Osteoblast (primary cell): ENCODE measurements around the gene LNX1. TPM values are rescaled to one million over a fixed set of nuclear protein-coding genes. Genes with fewer than 3 reads are reported as not detected.

ENCODE experiments used
- DNase-seq: peaks from one replicate; pipeline ENCODE4 v3.0.0; 2011; ENCODE audit warnings: low spot score, mixed read lengths; ENCODE audit not compliant: insufficient read length; ENCODE audit errors: missing footprints
- H2AFZ ChIP-seq: 2 replicates; pipeline ENCODE4 v1.6.0; 2011; ENCODE audit warnings: mild to moderate bottlenecking, low read length
- H3K27ac ChIP-seq: 2 replicates; pipeline ENCODE4 v1.5.1; 2011; ENCODE audit warnings: mild to moderate bottlenecking, low read depth, low read length, moderate library complexity
- H3K27me3 ChIP-seq: 2 replicates; pipeline ENCODE4 v1.6.0; 2012; ENCODE audit warnings: mild to moderate bottlenecking, control low read depth, inconsistent platforms, low read length, moderate library complexity; ENCODE audit not compliant: insufficient read depth
- H3K36me3 ChIP-seq: 2 replicates; pipeline ENCODE4 v1.5.1; 2011; ENCODE audit warnings: mild to moderate bottlenecking, low read length, control low read depth, moderate library complexity; ENCODE audit not compliant: insufficient read depth
- H3K4me1 ChIP-seq: 2 replicates; pipeline ENCODE4 v1.5.1; 2011; ENCODE audit warnings: mild to moderate bottlenecking, low read length, control low read depth, moderate library complexity; ENCODE audit not compliant: insufficient read depth
- H3K4me2 ChIP-seq: 2 replicates; pipeline ENCODE4 v1.6.0; 2011; ENCODE audit warnings: mild to moderate bottlenecking, low read length; ENCODE audit not compliant: insufficient read depth
- H3K4me3 ChIP-seq: fragments of 200-600 bp; sonication (generic); 3 replicates; pipeline ENCODE4 v1.5.1; 2012; ENCODE audit warnings: mild to moderate bottlenecking, low read length, inconsistent platforms; ENCODE audit not compliant: insufficient read depth
- H3K79me2 ChIP-seq: 2 replicates; pipeline ENCODE4 v1.6.0; 2012; ENCODE audit warnings: mild to moderate bottlenecking, low read length, control low read depth, inconsistent platforms; ENCODE audit not compliant: insufficient read depth
- H3K9me3 ChIP-seq: 2 replicates; pipeline ENCODE4 v1.5.1; 2011; ENCODE audit warnings: low read depth, low read length, control low read depth
- H4K20me1 ChIP-seq: 2 replicates; pipeline ENCODE4 v1.6.0; 2012; ENCODE audit warnings: mild to moderate bottlenecking, low read length, control low read depth; ENCODE audit not compliant: insufficient read depth
- total RNA-seq: library from RNA; depleted of rRNA; stranded (reverse); fragments of >200 nt; gene quantifications from 2 replicates; pipeline ENCODE4 v1.2.3, GENCODE V29; 2012
- TF ChIP-seq, protein P1 (sequence below): IDR thresholded peaks from 2 replicates; pipeline ENCODE4 v1.5.1; 2011; ENCODE audit warnings: mild to moderate bottlenecking, low read depth, low read length, moderate library complexity; ENCODE audit errors: extremely low read depth

Gene LNX1
- total RNA-seq, 1 donor: 9.8 TPM

DNA sequence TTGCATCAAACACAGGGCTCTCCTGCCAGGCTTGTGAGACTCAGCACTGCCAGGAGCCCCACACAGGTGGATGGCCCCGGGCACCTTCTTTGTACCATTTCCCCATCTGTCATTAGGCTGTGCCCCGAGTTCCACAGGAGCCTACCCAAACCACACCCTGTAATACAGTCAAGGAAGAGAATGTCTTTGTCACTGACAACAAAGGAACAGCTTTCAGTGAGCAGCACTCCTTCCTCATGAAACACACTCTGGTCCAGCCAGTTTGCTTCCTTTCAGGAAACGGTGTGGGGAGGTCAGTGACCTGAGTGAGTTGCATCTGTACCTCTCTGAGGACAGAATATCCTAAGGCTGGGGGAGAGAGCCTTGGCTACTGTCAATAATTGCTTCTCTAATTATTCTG is 53.7 kb downstream of the LNX1 start:
- Histone ChIP-seq H3K36me3 (no peaks in the 10 kb centered on the region), H3K9me3 (no peaks in the 10 kb centered on the region), H3K79me2 (no peaks in the 10 kb centered on the region), H3K4me2 (no peak overlapping the region), H4K20me1 (no peaks in the 10 kb centered on the region), H3K4me3 (no peak overlapping the region), H3K4me1 (peaks cover 29% of the 10 kb centered on the region), H3K27ac (no peak overlapping the region), H3K27me3 (no peaks in the 10 kb centered on the region), H2AFZ (no peak overlapping the region)
- TF ChIP-seq, protein P1, sequence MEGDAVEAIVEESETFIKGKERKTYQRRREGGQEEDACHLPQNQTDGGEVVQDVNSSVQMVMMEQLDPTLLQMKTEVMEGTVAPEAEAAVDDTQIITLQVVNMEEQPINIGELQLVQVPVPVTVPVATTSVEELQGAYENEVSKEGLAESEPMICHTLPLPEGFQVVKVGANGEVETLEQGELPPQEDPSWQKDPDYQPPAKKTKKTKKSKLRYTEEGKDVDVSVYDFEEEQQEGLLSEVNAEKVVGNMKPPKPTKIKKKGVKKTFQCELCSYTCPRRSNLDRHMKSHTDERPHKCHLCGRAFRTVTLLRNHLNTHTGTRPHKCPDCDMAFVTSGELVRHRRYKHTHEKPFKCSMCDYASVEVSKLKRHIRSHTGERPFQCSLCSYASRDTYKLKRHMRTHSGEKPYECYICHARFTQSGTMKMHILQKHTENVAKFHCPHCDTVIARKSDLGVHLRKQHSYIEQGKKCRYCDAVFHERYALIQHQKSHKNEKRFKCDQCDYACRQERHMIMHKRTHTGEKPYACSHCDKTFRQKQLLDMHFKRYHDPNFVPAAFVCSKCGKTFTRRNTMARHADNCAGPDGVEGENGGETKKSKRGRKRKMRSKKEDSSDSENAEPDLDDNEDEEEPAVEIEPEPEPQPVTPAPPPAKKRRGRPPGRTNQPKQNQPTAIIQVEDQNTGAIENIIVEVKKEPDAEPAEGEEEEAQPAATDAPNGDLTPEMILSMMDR: no peak
- DNase-seq: no peak

GRCh38 chr4:53536328-53536727 is 55.0 kb downstream of the LNX1 start:
- TF ChIP-seq, protein P1: no peak
- Histone ChIP-seq H3K4me3 (no peak overlapping the region), H2AFZ (no peak overlapping the region), H4K20me1 (no peaks in the 10 kb centered on the region), H3K9me3 (no peaks in the 10 kb centered on the region), H3K79me2 (no peaks in the 10 kb centered on the region), H3K27ac (no peak overlapping the region), H3K36me3 (no peaks in the 10 kb centered on the region), H3K4me1 (peaks cover 19% of the 10 kb centered on the region), H3K4me2 (no peak overlapping the region), H3K27me3 (no peaks in the 10 kb centered on the region)
- DNase-seq: no peak

- Histone ChIP-seq H3K4me3 (no peak overlapping the region), H2AFZ (no peak overlapping the region), H3K27me3 (no peaks in the 10 kb centered on the region), H3K4me2 (no peak overlapping the region), H3K9me3 (no peaks in the 10 kb centered on the region), H3K79me2 (no peaks in the 10 kb centered on the region), H4K20me1 (no peaks in the 10 kb centered on the region), H3K4me1 (peaks cover 12% of the 10 kb centered on the region), H3K27ac (no peak overlapping the region), H3K36me3 (no peaks in the 10 kb centered on the region)
- DNase-seq: no peak
- TF ChIP-seq, protein P1: no peak
Observed at GRCh38 chr4:53535567-53535966, 55.7 kb downstream of the LNX1 start.

DNA sequence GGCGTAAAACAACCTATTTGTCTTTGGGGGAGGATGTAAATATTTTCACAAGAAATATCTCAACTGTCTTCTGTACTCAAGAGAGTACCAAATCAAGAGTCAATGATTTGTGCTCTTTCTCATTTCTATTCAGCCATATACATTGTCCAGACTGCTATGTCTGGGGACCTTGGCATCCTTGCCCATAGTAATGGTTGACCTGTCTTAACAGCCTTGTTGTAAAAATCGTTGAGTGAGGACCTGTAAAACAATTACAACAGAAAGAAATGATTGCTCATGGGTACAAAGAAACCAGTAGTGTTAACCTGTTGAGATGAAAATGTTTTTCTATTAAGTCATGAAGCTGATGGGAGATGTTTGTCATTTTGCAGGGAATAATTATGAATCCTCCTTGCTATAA is 56.6 kb downstream of the LNX1 start:
- H3K27me3 ChIP-seq: no peaks in the 10 kb centered on the region
- no peaks in the 10 kb centered on the region for H4K20me1 ChIP-seq
- H2AFZ ChIP-seq: no peak overlapping the region
- peaks cover 8% of the 10 kb centered on the region for H3K4me1 ChIP-seq
- peak; percentile 38 for DNase-seq
- no peaks in the 10 kb centered on the region for H3K9me3 ChIP-seq
- H3K79me2 ChIP-seq: no peaks in the 10 kb centered on the region
- TF ChIP-seq, protein P1: no peak
- H3K36me3 ChIP-seq: no peaks in the 10 kb centered on the region
- H3K27ac ChIP-seq: no peak overlapping the region
- H3K4me2 ChIP-seq: no peak overlapping the region
- H3K4me3 ChIP-seq: no peak overlapping the region
